ENCODE results near the gene KIAA1549.

GRCh38 chr7:139016931-139017511 lies 35.8 kb upstream of the KIAA1549 start:
- TF ChIP-seq CTCF (conservative IDR thresholded peaks at IDR 0.05) (peak; percentile 83), EZH2 (IDR thresholded peaks at IDR 0.05; ENCODE audit: low read depth) (no peak)
